Hepatocyte (in vitro differentiated cells): ENCODE results near the gene NDUFS1. TPM values are rescaled to one million over a fixed set of nuclear protein-coding genes. Genes with fewer than 3 reads are reported as not detected.
"Not testable (repeated sequence)": the region's sequence is repeated elsewhere in the genome, so short reads cannot be mapped to it uniquely, and the experiment has no call there.

ENCODE experiments used
- DNase-seq: peaks from one replicate; pipeline ENCODE4 v3.0.0-alpha.2; 2016; ENCODE audit warnings: low spot score
- H2AFZ ChIP-seq: fragments of 200-600 bp; sonication (generic); 2 replicates; pipeline ENCODE4 v1.6.0; 2016; ENCODE audit warnings: antibody characterized with exemption, mild to moderate bottlenecking
- H3K27ac ChIP-seq: fragments of 200-600 bp; sonication (generic); 2 replicates; pipeline ENCODE4 v1.5.1; 2016; ENCODE audit warnings: mild to moderate bottlenecking
- H3K27me3 ChIP-seq: fragments of 200-600 bp; sonication (generic); 2 replicates; pipeline ENCODE4 v1.6.1; 2016
- H3K36me3 ChIP-seq: fragments of 200-600 bp; sonication (generic); replicated peaks from 2 replicates; pipeline ENCODE4 v1.5.1; 2016; ENCODE audit warnings: low read depth; ENCODE audit not compliant: insufficient read depth
- H3K4me1 ChIP-seq: fragments of 200-600 bp; sonication (generic); 2 replicates; pipeline ENCODE4 v1.5.1; 2016; ENCODE audit warnings: mild to moderate bottlenecking, moderate library complexity; ENCODE audit not compliant: insufficient read depth
- H3K4me2 ChIP-seq: fragments of 200-600 bp; sonication (generic); 2 replicates; pipeline ENCODE4 v1.6.0; 2016
- H3K4me3 ChIP-seq: fragments of 200-600 bp; sonication (generic); 2 replicates; pipeline ENCODE4 v1.5.1; 2016; ENCODE audit warnings: mild to moderate bottlenecking
- H3K79me2 ChIP-seq: fragments of 200-600 bp; sonication (generic); 2 replicates; pipeline ENCODE4 v1.6.0; 2017; ENCODE audit warnings: mild to moderate bottlenecking
- H3K9me2 ChIP-seq: fragments of 200-600 bp; sonication (generic); replicated peaks from 2 replicates; pipeline ENCODE4 v1.6.0; 2017; ENCODE audit warnings: mild to moderate bottlenecking; ENCODE audit not compliant: insufficient read depth
- H3K9me3 ChIP-seq: fragments of 200-600 bp; sonication (generic); 2 replicates; pipeline ENCODE4 v1.5.1; 2016; ENCODE audit warnings: low read depth, mild to moderate bottlenecking
- H4K20me1 ChIP-seq: fragments of 200-600 bp; sonication (generic); 2 replicates; pipeline ENCODE4 v1.6.0; 2016; ENCODE audit warnings: mild to moderate bottlenecking; ENCODE audit not compliant: insufficient read depth, poor library complexity, severe bottlenecking
- CTCF ChIP-seq: fragments of 200-600 bp; sonication (generic); IDR thresholded peaks from 2 replicates; pipeline ENCODE4 v1.5.1; 2016; ENCODE audit warnings: antibody characterized with exemption, mild to moderate bottlenecking; ENCODE audit not compliant: poor library complexity
- EZH2 ChIP-seq: fragments of 200-600 bp; sonication (generic); IDR thresholded peaks from 2 replicates; pipeline ENCODE4 v1.6.1; 2016; ENCODE audit warnings: antibody characterized with exemption, mild to moderate bottlenecking, borderline replicate concordance
- EZH2phosphoT487 ChIP-seq: fragments of 200-600 bp; sonication (generic); IDR thresholded peaks from one replicate; pipeline ENCODE4 v1.6.1; 2018; ENCODE audit warnings: antibody characterized with exemption, mild to moderate bottlenecking, low read depth, moderate library complexity; ENCODE audit not compliant: unreplicated experiment, severe bottlenecking
- WGBS: methylation state at CpG from one replicate; pipeline ENCODE4 v1.1.6; 2016; ENCODE audit warnings: low lambda C conversion rate; ENCODE audit errors: missing lambda C conversion rate; 5-methylcytosine and 5-hydroxymethylcytosine counted together
- polyA plus RNA-seq: library from polyadenylated mRNA; unstranded; fragments of >200 nt; fragmentation: Nextera tagmentation; extraction: Ambion mirVana; gene quantifications from 2 replicates; pipeline ENCODE4 v1.2.1, GENCODE V29; 2016
- total RNA-seq: library from RNA; depleted of rRNA; stranded (reverse); fragments of >200 nt; gene quantifications from 2 replicates; pipeline ENCODE4 v1.2.3, GENCODE V29; 2014

Gene NDUFS1
- total and polyA plus RNA-seq, 2 experiments from 2014 or later: 46.5 to 121 TPM

GRCh38 chr2:206176901-206177300 lies 17.7 kb upstream of the NDUFS1 start:
- TF ChIP-seq EZH2: no peak
- Histone ChIP-seq H3K4me1 (no peaks in the 10 kb centered on the region), H3K36me3 (no peaks in the 10 kb centered on the region), H3K27me3 (no peaks in the 10 kb centered on the region), H3K4me3 (no peak overlapping the region), H4K20me1 (no peaks in the 10 kb centered on the region), H3K79me2 (no peaks in the 10 kb centered on the region), H3K9me3 (no peaks in the 10 kb centered on the region), H3K4me2 (no peak overlapping the region), H2AFZ (no peak overlapping the region), H3K9me2 (no peaks in the 10 kb centered on the region), H3K27ac (no peak overlapping the region)
- DNase-seq: no peak
- WGBS: 76% methylated on average over 3 of the region's 3 CpGs

- Histone ChIP-seq H3K79me2 (no peaks in the 10 kb centered on the region), H3K9me2 (no peaks in the 10 kb centered on the region), H4K20me1 (no peaks in the 10 kb centered on the region), H3K9me3 (no peaks in the 10 kb centered on the region), H3K4me2 (no peak overlapping the region), H3K4me1 (no peaks in the 10 kb centered on the region), H3K36me3 (no peaks in the 10 kb centered on the region), H3K4me3 (no peak overlapping the region), H2AFZ (no peak overlapping the region), H3K27me3 (no peaks in the 10 kb centered on the region), H3K27ac (no peak overlapping the region)
- no peak for TF ChIP-seq EZH2phosphoT487
- TF ChIP-seq EZH2: no peak
- no peak for TF ChIP-seq CTCF
- WGBS: 98% methylated on average over 2 of the region's 2 CpGs
- DNase-seq: no peak
These were observed 16.9 kb upstream of the NDUFS1 start for GRCh38 chr2:206176121-206176520.

GRCh38 chr2:206173147-206173546 lies 13.9 kb upstream of the NDUFS1 start:
- no peaks in the 10 kb centered on the region for H3K4me1 ChIP-seq
- no peaks in the 10 kb centered on the region for H3K36me3 ChIP-seq
- 98% methylated on average over 3 of the region's 4 CpGs for WGBS
- no peak for DNase-seq
- H3K4me2 ChIP-seq: no peak overlapping the region
- no peak overlapping the region for H2AFZ ChIP-seq
- no peak overlapping the region for H3K27ac ChIP-seq
- no peaks in the 10 kb centered on the region for H3K27me3 ChIP-seq
- H3K9me3 ChIP-seq: no peaks in the 10 kb centered on the region
- TF ChIP-seq CTCF (no peak), EZH2phosphoT487 (no peak), EZH2 (no peak)
- no peak overlapping the region for H3K4me3 ChIP-seq
- H4K20me1 ChIP-seq: no peaks in the 10 kb centered on the region
- H3K9me2 ChIP-seq: no peaks in the 10 kb centered on the region
- H3K79me2 ChIP-seq: no peaks in the 10 kb centered on the region

- H3K4me2 ChIP-seq, H3K36me3 ChIP-seq, H3K27ac ChIP-seq, H3K4me3 ChIP-seq, H4K20me1 ChIP-seq, H3K4me1 ChIP-seq, DNase-seq, H3K9me3 ChIP-seq, H3K9me2 ChIP-seq, H2AFZ ChIP-seq, H3K79me2 ChIP-seq, H3K27me3 ChIP-seq: not testable (repeated sequence)
- 94% methylated on average over 24 of the region's 52 CpGs for WGBS
These were observed 12.6 kb upstream of the NDUFS1 start for GRCh38 chr2:206171624-206172397.

GRCh38 chr2:206168230-206168629 lies 9.0 kb upstream of the NDUFS1 start:
- H3K4me3 ChIP-seq, H3K9me2 ChIP-seq, H4K20me1 ChIP-seq, H3K79me2 ChIP-seq, H3K4me1 ChIP-seq, DNase-seq, H2AFZ ChIP-seq, H3K36me3 ChIP-seq, H3K9me3 ChIP-seq, H3K4me2 ChIP-seq, H3K27me3 ChIP-seq, H3K27ac ChIP-seq: not testable (repeated sequence)
- WGBS: 98% methylated on average over 4 of the region's 4 CpGs
